OCI-LY7 (cell line): Measurements from ENCODE around the gene CFAP99. TPM values are rescaled to one million over a fixed set of nuclear protein-coding genes. Genes with fewer than 3 reads are reported as not detected.

Source experiments
- BruUV-seq: library from RNA; stranded (reverse); fragments of 400-500 nt; replicated peaks from 2 replicates; lab custom pipeline; 2021; lab: Mats Ljungman, UMichigan
- CTCF ChIA-PET: fragments of 300-600 bp; sonication (Branson Sonifier 250); formaldehyde crosslinking; loops from one replicate; lab custom pipeline; 2022; ENCODE audit warnings: antibody characterized with exemption; ENCODE audit not compliant: unreplicated experiment; lab: Charles Lee
- POLR2A ChIA-PET: fragments of 300-600 bp; sonication (Branson Sonifier 250); formaldehyde crosslinking; loops from one replicate; lab custom pipeline; 2022; ENCODE audit warnings: antibody characterized with exemption; lab: Charles Lee
- DNase-seq: peaks from one replicate; pipeline ENCODE4 v3.0.0-alpha.2; 2015; ENCODE audit warnings: low spot score
- H2AFZ ChIP-seq: fragments of 200-600 bp; sonication (generic), shearing (Covaris generic); 2 replicates; pipeline ENCODE4 v1.6.1; 2014; ENCODE audit warnings: mild to moderate bottlenecking, antibody characterized with exemption, low read length, moderate library complexity
- H3K27ac ChIP-seq: fragments of 200-600 bp; sonication (generic); 2 replicates; pipeline ENCODE4 v1.5.1; 2014; ENCODE audit warnings: mixed run types, low read depth, mild to moderate bottlenecking, moderate library complexity, low read length, inconsistent platforms; ENCODE audit not compliant: poor library complexity, severe bottlenecking
- H3K36me3 ChIP-seq: fragments of 200-600 bp; sonication (generic); 2 replicates; pipeline ENCODE4 v1.6.1; 2014; ENCODE audit warnings: mild to moderate bottlenecking, antibody characterized with exemption, low read length, moderate library complexity, mixed read lengths; ENCODE audit not compliant: insufficient read depth
- H3K4me1 ChIP-seq: fragments of 200-600 bp; sonication (generic); 2 replicates; pipeline ENCODE4 v1.5.1; 2014; ENCODE audit warnings: mild to moderate bottlenecking, low read length; ENCODE audit not compliant: insufficient read depth, poor library complexity, severe bottlenecking
- H3K4me2 ChIP-seq: fragments of 200-600 bp; sonication (generic); 2 replicates; pipeline ENCODE4 v1.6.1; 2014; ENCODE audit warnings: mild to moderate bottlenecking, low read length
- H3K4me3 ChIP-seq: fragments of 200-600 bp; sonication (generic); 2 replicates; pipeline ENCODE4 v1.5.1; 2014; ENCODE audit warnings: mild to moderate bottlenecking, low read depth, low read length; ENCODE audit not compliant: poor library complexity, severe bottlenecking
- H3K79me2 ChIP-seq: fragments of 200-600 bp; sonication (generic); 2 replicates; pipeline ENCODE4 v1.6.1; 2016; ENCODE audit warnings: low read depth, mild to moderate bottlenecking, low read length, moderate library complexity, mixed read lengths; ENCODE audit not compliant: insufficient read depth
- H3K9me2 ChIP-seq: fragments of 200-600 bp; sonication (generic); 2 replicates; pipeline ENCODE4 v1.6.1; 2016; ENCODE audit warnings: mild to moderate bottlenecking, low read length, mixed read lengths; ENCODE audit not compliant: insufficient read depth
- H3K9me3 ChIP-seq: fragments of 200-600 bp; sonication (generic); 2 replicates; pipeline ENCODE4 v1.6.1; 2014; ENCODE audit warnings: mild to moderate bottlenecking, mixed run types, low read length, mixed read lengths
- H4K20me1 ChIP-seq: fragments of 200-600 bp; sonication (generic); 2 replicates; pipeline ENCODE4 v1.6.1; 2014; ENCODE audit warnings: mild to moderate bottlenecking, antibody characterized with exemption, low read length, moderate library complexity, mixed read lengths; ENCODE audit not compliant: insufficient read depth
- CTCF ChIP-seq: fragments of 200-600 bp; sonication (generic); conservative IDR thresholded peaks from 2 replicates; pipeline ENCODE4 v1.5.1; 2014; ENCODE audit warnings: mild to moderate bottlenecking, antibody characterized with exemption, low read length, moderate library complexity, mixed read lengths
- EZH2phosphoT487 ChIP-seq: fragments of 200-600 bp; sonication (generic); IDR thresholded peaks from 2 replicates; pipeline ENCODE4 v1.6.1; 2018; ENCODE audit warnings: low read depth, borderline replicate concordance, mild to moderate bottlenecking, mixed run types, antibody characterized with exemption, low read length, moderate library complexity, mixed read lengths
- intact Hi-C: fragments of 100-400 bp; cut with micrococcal nuclease; formaldehyde crosslinking; loops from one replicate; pipeline ENCODE4 v1.10.0; 2022; ENCODE audit not compliant: unreplicated experiment
- total RNA-seq, 2 experiments: library from RNA; depleted of rRNA in 1 of 2; stranded (reverse); fragments of >200 nt in 1 of 2; shearing (Covaris generic) in 1 of 2; gene quantifications; 2 replicates each; pipeline ENCODE4 v1.2.3, GENCODE V29; 2014 to 2022

The CFAP99 gene
- total RNA-seq, 2 experiments from 2014 or later, result not detected

DNA sequence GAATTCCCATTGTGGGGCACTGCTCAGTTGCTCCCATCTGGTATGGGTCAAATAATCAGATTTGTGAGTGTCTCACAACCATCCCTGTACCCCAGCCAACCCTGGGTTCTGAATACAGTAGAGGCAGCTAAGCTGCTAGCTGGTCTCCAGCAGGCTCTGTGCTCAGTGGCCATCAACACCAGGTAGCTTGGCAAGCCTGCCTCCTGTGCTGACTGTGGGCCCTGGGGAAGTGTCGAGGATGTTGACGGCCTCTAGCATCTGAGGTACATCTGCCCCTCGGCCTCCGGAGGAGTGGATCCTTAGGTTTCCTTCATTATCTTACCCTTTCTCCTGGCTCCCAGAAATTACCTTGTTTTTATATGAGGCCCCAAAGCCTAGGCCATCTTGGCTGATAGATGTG, 63.4 kb downstream of the CFAP99 start:
- Histone ChIP-seq H3K9me2 (no peaks in the 10 kb centered on the region), H3K4me1 (peaks cover 88% of the 10 kb centered on the region), H3K4me2 (peak overlapping the region; percentile 61), H3K79me2 (peaks cover 99% of the 10 kb centered on the region), H3K36me3 (peaks cover 77% of the 10 kb centered on the region), H3K27ac (peak overlapping the region; percentile 51), H4K20me1 (peaks cover 65% of the 10 kb centered on the region), H3K4me3 (peak overlapping the region; percentile 31), H3K9me3 (no peaks in the 10 kb centered on the region), H2AFZ (no peak overlapping the region)
- TF ChIP-seq CTCF (no peak), EZH2phosphoT487 (no peak)
- no peak for DNase-seq
- intact Hi-C loops, result no loop called here
- ChIA-PET CTCF (no interaction called here), POLR2A (interaction anchor here (1.0 to 1.4 kb wide), 3 partner anchors 10 to 70 kb away, joined by 5 to 7 read pairs (median 5); no protein-coding TSS in a partner anchor)
- BruUV-seq, result no TSS peak

DNA sequence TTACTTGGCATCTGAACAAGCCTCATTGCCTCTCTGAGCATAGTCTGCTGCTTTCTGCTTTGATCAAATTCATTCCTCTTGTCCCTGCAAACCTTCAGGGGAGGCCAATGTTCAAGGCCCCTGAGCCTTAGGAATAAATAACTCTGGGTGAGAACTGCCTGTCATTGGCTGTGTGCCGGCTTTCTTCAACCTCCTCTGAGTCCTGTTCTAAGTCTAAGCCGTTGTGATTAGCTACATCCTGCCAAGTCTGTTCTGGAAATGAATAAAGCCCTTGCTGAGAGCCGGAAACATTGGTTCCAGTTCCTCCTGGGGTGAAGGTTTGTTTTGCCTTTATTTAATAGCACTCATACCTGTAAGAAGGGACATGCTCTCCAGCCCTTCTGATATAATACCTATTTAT, 63.9 kb downstream of the CFAP99 start:
- TF ChIP-seq EZH2phosphoT487 (no peak), CTCF (no peak)
- peak overlapping the region; percentile 61 for H3K4me2 ChIP-seq
- POLR2A ChIA-PET, result interaction anchor here (1.0 to 1.4 kb wide), 3 partner anchors 11 to 69 kb away, joined by 5 to 7 read pairs (median 5); no protein-coding TSS in a partner anchor
- no peaks in the 10 kb centered on the region for H3K9me2 ChIP-seq
- H3K79me2 ChIP-seq, result peaks cover 99% of the 10 kb centered on the region
- peak overlapping the region; percentile 51 for H3K27ac ChIP-seq
- CTCF ChIA-PET, result no interaction called here
- no peaks in the 10 kb centered on the region for H3K9me3 ChIP-seq
- no peak overlapping the region for H2AFZ ChIP-seq
- DNase-seq, result peak; percentile 55
- intact Hi-C loops, result no loop called here
- peaks cover 85% of the 10 kb centered on the region for H3K4me1 ChIP-seq
- peak overlapping the region; percentile 31 for H3K4me3 ChIP-seq
- H4K20me1 ChIP-seq, result peaks cover 65% of the 10 kb centered on the region
- H3K36me3 ChIP-seq, result peaks cover 76% of the 10 kb centered on the region
- no TSS peak for BruUV-seq

GRCh38 chr4:2483237-2483636, 64.5 kb downstream of the CFAP99 start:
- POLR2A ChIA-PET, result interaction anchor here (1.0 to 1.4 kb wide), 4 partner anchors 12 to 69 kb away, joined by 4 to 7 read pairs (median 5); no protein-coding TSS in a partner anchor

More at GRCh38 chr4:2483237-2483636, 64.5 kb downstream of the CFAP99 start:
- TF ChIP-seq EZH2phosphoT487 (no peak), CTCF (no peak)
- Histone ChIP-seq H3K27ac (peak overlapping the region; percentile 51), H3K36me3 (peaks cover 76% of the 10 kb centered on the region), H3K9me2 (no peaks in the 10 kb centered on the region), H3K4me1 (peaks cover 79% of the 10 kb centered on the region), H4K20me1 (peaks cover 65% of the 10 kb centered on the region), H3K79me2 (peaks cover 99% of the 10 kb centered on the region), H3K4me3 (no peak overlapping the region), H2AFZ (no peak overlapping the region), H3K4me2 (peak overlapping the region; percentile 61), H3K9me3 (no peaks in the 10 kb centered on the region)
- no peak for DNase-seq
- intact Hi-C loops, result no loop called here
- CTCF ChIA-PET, result no interaction called here
- BruUV-seq, result no TSS peak
